Endothelial cell of umbilical vein (primary cell): ENCODE measurements around the gene NSUN4. TPM values are rescaled to one million over a fixed set of nuclear protein-coding genes. Genes with fewer than 3 reads are reported as not detected.
"Not testable (repeated sequence)": the region's sequence is repeated elsewhere in the genome, so short reads cannot be mapped to it uniquely, and the experiment has no call there.

Source experiments
- BruUV-seq: library from RNA; stranded (reverse); fragments of 400-500 nt; replicated peaks from 2 replicates; lab custom pipeline; 2021; lab: Mats Ljungman, UMichigan
- CTCF ChIA-PET: fragments of 300-600, 350-600 bp; sonication (Branson Sonifier 250); formaldehyde crosslinking; loops from one replicate; lab custom pipeline; 2021; ENCODE audit warnings: antibody characterized with exemption, inconsistent platforms; lab: Charles Lee
- POLR2A ChIA-PET: fragments of 300-600, 350-600 bp; sonication (Branson Sonifier 250); formaldehyde crosslinking; loops from one replicate; lab custom pipeline; 2021; ENCODE audit warnings: antibody characterized with exemption, inconsistent platforms; lab: Charles Lee
- DNase-seq: peaks from one replicate; pipeline ENCODE4 v3.0.0-alpha.2; 2011; ENCODE audit warnings: low read depth, low spot score
- FAIRE-seq: peaks from 2 replicates; lab custom pipeline; 2011; peaks lifted over from hg19 to GRCh38; lab: Jason Lieb, UNC
- H2AFZ ChIP-seq: 2 replicates; pipeline ENCODE4 v1.6.0; 2012; ENCODE audit warnings: low read depth, low read length, control low read depth, inconsistent platforms
- H3K27ac ChIP-seq: 2 replicates; pipeline ENCODE4 v1.5.1; 2011; ENCODE audit warnings: low read depth, mild to moderate bottlenecking, control low read depth, low read length, moderate library complexity; ENCODE audit not compliant: insufficient read depth
- H3K27me3 ChIP-seq, 2 experiments: 2 replicates each; pipeline versions ENCODE4 v1.6.0 to v1.6.1; 2011; ENCODE audit warnings: low read length in 2 of 2, mixed read lengths in 1 of 2; ENCODE audit not compliant: control insufficient read depth in 2 of 2, insufficient read depth in 2 of 2
- H3K36me3 ChIP-seq, 2 experiments: 2 replicates in 1 of 2; 3 replicates in 1 of 2; pipeline ENCODE4 v1.5.1; 2011; ENCODE audit warnings: low read length in 2 of 2, mild to moderate bottlenecking in 1 of 2, moderate library complexity in 1 of 2; ENCODE audit not compliant: control insufficient read depth in 2 of 2, insufficient read depth in 2 of 2; ENCODE audit errors: extremely low read depth in 1 of 2
- H3K4me1 ChIP-seq: 3 replicates; pipeline ENCODE4 v1.5.1; 2011; ENCODE audit warnings: mild to moderate bottlenecking, low read length; ENCODE audit not compliant: control insufficient read depth, insufficient read depth; ENCODE audit errors: extremely low read depth
- H3K4me2 ChIP-seq: 2 replicates; pipeline ENCODE4 v1.6.1; 2011; ENCODE audit warnings: low read length, control low read depth, mixed read lengths; ENCODE audit not compliant: insufficient read depth
- H3K4me3 ChIP-seq, 3 experiments: fragments of 200-600 bp in 1 of 3; sonication (generic), shearing (Covaris generic) in 1 of 3; replicated peaks in 1 of 3; 2 replicates each; pipeline ENCODE4 v1.5.1; 2011 to 2016; ENCODE audit warnings: control low read depth in 3 of 3, low read length in 3 of 3, mild to moderate bottlenecking in 2 of 3, inconsistent platforms in 1 of 3, low read depth in 1 of 3, moderate library complexity in 1 of 3; ENCODE audit not compliant: insufficient read depth in 1 of 3
- H3K79me2 ChIP-seq: 2 replicates; pipeline ENCODE4 v1.6.0; 2012; ENCODE audit warnings: low read length, inconsistent platforms; ENCODE audit not compliant: control insufficient read depth, insufficient read depth
- H3K9ac ChIP-seq: replicated peaks from 2 replicates; pipeline ENCODE3; 2011; ENCODE audit warnings: low read length, control low read depth; ENCODE audit not compliant: insufficient read depth; ENCODE audit errors: extremely low read depth
- H3K9me1 ChIP-seq: replicated peaks from 3 replicates; pipeline ENCODE4 v1.6.0; 2011; ENCODE audit warnings: mild to moderate bottlenecking, low read length; ENCODE audit not compliant: control insufficient read depth, insufficient read depth; ENCODE audit errors: extremely low read depth
- H3K9me3 ChIP-seq: replicated peaks from 2 replicates; pipeline ENCODE4 v1.5.1; 2012; ENCODE audit warnings: low read length, inconsistent platforms; ENCODE audit not compliant: control insufficient read depth, insufficient read depth
- H4K20me1 ChIP-seq: replicated peaks from 2 replicates; pipeline ENCODE3; 2011; ENCODE audit warnings: mild to moderate bottlenecking, low read length; ENCODE audit not compliant: control insufficient read depth, insufficient read depth; ENCODE audit errors: extremely low read depth
- EZH2 ChIP-seq: IDR thresholded peaks from 2 replicates; pipeline ENCODE4 v1.6.1; 2012; ENCODE audit warnings: borderline replicate concordance, low read depth, mild to moderate bottlenecking, moderate library complexity, low read length, inconsistent platforms; ENCODE audit not compliant: severe bottlenecking
- FOS ChIP-seq: IDR thresholded peaks from 2 replicates; pipeline ENCODE4 v1.6.1; 2011; ENCODE audit warnings: mild to moderate bottlenecking, low read length, moderate library complexity, borderline replicate concordance; ENCODE audit not compliant: insufficient read depth
- GATA2 ChIP-seq: IDR thresholded peaks from 2 replicates; pipeline ENCODE4 v1.7.0; 2011; ENCODE audit warnings: low read depth, mild to moderate bottlenecking, moderate library complexity, mixed read lengths, low read length; ENCODE audit not compliant: insufficient read length, insufficient read depth
- JUN ChIP-seq: IDR thresholded peaks from 2 replicates; pipeline ENCODE4 v1.6.1; 2011; ENCODE audit warnings: borderline replicate concordance, low read depth; ENCODE audit not compliant: insufficient read length, insufficient read depth
- MYC ChIP-seq: IDR thresholded peaks from one replicate; pipeline ENCODE4 v1.6.1; 2011; ENCODE audit warnings: mild to moderate bottlenecking, low read depth, low read length
- POLR2A ChIP-seq: IDR thresholded peaks from 2 replicates; pipeline ENCODE4 v1.6.1; 2012; ENCODE audit warnings: low read depth, mild to moderate bottlenecking, control low read depth, low read length
- POLR2AphosphoS5 ChIP-seq: IDR thresholded peaks from 2 replicates; pipeline ENCODE4 v1.6.1; 2012; ENCODE audit warnings: low read depth, mild to moderate bottlenecking, control low read depth, low read length, moderate library complexity; ENCODE audit not compliant: insufficient read depth
- dilution Hi-C: fragments of 300-500 bp; cut with MboI; formaldehyde crosslinking; loops from one replicate; pipeline ENCODE4 v1.15.0; 2019; ENCODE audit warnings: low sequenced_read_pairs; ENCODE audit not compliant: extremely low pct_ligation_motif_present
- intact Hi-C: fragments of 100-400 bp; cut with micrococcal nuclease; formaldehyde crosslinking; loops from one replicate; pipeline ENCODE4 v1.10.0; 2022
- polyA plus RNA-seq, 4 experiments: library from polyadenylated mRNA; depleted of rRNA in 3 of 4; stranded (reverse) in 3 of 4; unstranded in 1 of 4; fragments of >200 nt; gene quantifications; 2 replicates each; pipeline versions ENCODE4 v1.2.1 to v1.2.3, GENCODE V29; 2011 to 2012; ENCODE audit warnings: missing spikeins in 1 of 4
- total RNA-seq: library from RNA; stranded (reverse); gene quantifications from 2 replicates; pipeline ENCODE4 v1.2.3, GENCODE V29; 2021
- TF ChIP-seq, protein P1 (sequence below), 2 donors: IDR thresholded peaks; 1 replicate in 1 of 2; 2 replicates in 1 of 2; pipeline ENCODE4 v1.5.1; 2011; ENCODE audit warnings: low read length in 2 of 2, mild to moderate bottlenecking in 2 of 2, moderate library complexity in 2 of 2, control low read depth in 1 of 2, inconsistent platforms in 1 of 2, low read depth in 1 of 2; ENCODE audit not compliant: insufficient read depth in 1 of 2; ENCODE audit errors: extremely low read depth in 1 of 2
- TF ChIP-seq, protein P2 (sequence below): IDR thresholded peaks from 2 replicates; pipeline ENCODE4 v1.6.1; 2011; ENCODE audit not compliant: insufficient read depth, insufficient read length

NSUN4 gene
- total and polyA plus RNA-seq, 2 donors (not counting 3 experiments of a cell fraction or from before 2014, with no cell fraction given) = 21.6 to 23.4 TPM

DNA sequence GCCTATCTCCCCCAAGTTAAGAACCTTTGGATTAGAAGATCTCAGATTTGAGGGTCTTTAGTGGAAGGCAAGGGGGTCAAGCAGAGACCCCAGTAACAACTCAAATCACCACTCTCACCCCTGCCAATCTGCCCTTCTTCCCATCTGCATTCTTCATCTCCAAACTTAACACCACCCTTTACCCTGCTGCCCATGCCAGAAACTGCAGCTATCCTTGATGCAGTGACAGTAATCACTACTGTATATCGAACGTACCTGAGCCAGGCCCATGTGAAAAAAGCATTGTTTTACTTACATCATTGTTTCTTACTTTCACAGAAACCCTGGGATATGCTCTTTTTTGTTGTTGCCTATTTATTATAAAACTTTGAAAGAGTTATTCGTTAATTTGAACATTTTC is 26.5 kb downstream of the NSUN4 start:
- CTCF ChIA-PET = interaction anchor here (0.6 to 1.3 kb wide), 3 partner anchors 10 to 403 kb away, joined by 3 to 4 read pairs (median 3); no protein-coding TSS in a partner anchor
- Histone ChIP-seq H3K9ac (no peak overlapping the region), H4K20me1 (no peaks in the 10 kb centered on the region), H3K9me3 (no peaks in the 10 kb centered on the region), H3K9me1 (no peaks in the 10 kb centered on the region), H3K27me3 (no peaks in the 10 kb centered on the region), H3K79me2 (no peaks in the 10 kb centered on the region), H3K27ac (no peak overlapping the region), H3K36me3 (peaks cover 11 to 12% of the 10 kb centered on the region in 2 experiments), H3K4me1 (no peaks in the 10 kb centered on the region), H3K4me2 (no peak overlapping the region), H2AFZ (no peak overlapping the region), H3K4me3 (no peak overlapping the region)
- dilution Hi-C loops = no loop called here
- POLR2A ChIA-PET = interaction anchor here (0.6 kb wide), 1 partner anchor 218 kb away, joined by 3 read pairs; no protein-coding TSS in a partner anchor
- TF ChIP-seq POLR2AphosphoS5 (no peak), FOS (no peak), MYC (no peak), POLR2A (no peak), JUN (no peak), EZH2 (no peak), GATA2 (no peak)
- TF ChIP-seq, protein P1, sequence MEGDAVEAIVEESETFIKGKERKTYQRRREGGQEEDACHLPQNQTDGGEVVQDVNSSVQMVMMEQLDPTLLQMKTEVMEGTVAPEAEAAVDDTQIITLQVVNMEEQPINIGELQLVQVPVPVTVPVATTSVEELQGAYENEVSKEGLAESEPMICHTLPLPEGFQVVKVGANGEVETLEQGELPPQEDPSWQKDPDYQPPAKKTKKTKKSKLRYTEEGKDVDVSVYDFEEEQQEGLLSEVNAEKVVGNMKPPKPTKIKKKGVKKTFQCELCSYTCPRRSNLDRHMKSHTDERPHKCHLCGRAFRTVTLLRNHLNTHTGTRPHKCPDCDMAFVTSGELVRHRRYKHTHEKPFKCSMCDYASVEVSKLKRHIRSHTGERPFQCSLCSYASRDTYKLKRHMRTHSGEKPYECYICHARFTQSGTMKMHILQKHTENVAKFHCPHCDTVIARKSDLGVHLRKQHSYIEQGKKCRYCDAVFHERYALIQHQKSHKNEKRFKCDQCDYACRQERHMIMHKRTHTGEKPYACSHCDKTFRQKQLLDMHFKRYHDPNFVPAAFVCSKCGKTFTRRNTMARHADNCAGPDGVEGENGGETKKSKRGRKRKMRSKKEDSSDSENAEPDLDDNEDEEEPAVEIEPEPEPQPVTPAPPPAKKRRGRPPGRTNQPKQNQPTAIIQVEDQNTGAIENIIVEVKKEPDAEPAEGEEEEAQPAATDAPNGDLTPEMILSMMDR (IDR thresholded peaks at IDR 0.05; ENCODE audit: extremely low read depth in 1 of 2, insufficient read depth in 1 of 2, low read depth in 1 of 2, low read length in 2 of 2) = no peak
- TF ChIP-seq, protein P2, sequence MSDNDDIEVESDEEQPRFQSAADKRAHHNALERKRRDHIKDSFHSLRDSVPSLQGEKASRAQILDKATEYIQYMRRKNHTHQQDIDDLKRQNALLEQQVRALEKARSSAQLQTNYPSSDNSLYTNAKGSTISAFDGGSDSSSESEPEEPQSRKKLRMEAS = no peak
- intact Hi-C loops = no loop called here
- DNase-seq (no peak), FAIRE-seq (no peak)
- BruUV-seq = no TSS peak

DNA sequence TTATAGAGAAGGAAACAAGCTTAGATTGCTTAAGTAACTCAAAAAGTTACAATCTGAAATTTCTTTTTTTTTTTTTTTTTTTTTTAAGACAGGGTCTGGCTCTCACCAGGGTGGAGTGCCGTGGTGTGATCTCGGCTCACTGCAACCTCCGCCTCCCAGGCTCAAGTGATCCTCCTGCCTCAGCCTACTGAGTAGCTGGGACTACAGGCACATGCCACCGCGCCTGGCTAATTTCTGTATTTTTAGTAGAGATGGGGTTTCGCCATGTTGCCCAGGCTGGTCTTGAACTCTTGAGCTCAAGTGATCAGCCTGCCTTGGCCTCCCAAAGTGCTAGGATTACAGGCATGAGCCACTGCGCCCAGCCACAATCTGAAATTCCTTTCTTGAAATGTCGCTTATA is 27.1 kb downstream of the NSUN4 start:
- H2AFZ ChIP-seq, H3K9me1 ChIP-seq, H3K27ac ChIP-seq, H3K4me2 ChIP-seq, intact Hi-C loops, H3K27me3 ChIP-seq, H3K4me3 ChIP-seq, H3K36me3 ChIP-seq, dilution Hi-C loops, DNase-seq, H3K79me2 ChIP-seq, H4K20me1 ChIP-seq, POLR2A ChIA-PET, H3K9ac ChIP-seq, FAIRE-seq, BruUV-seq, H3K9me3 ChIP-seq, H3K4me1 ChIP-seq: not testable (repeated sequence)
- CTCF ChIA-PET = interaction anchor here (0.6 to 1.3 kb wide), 2 partner anchors 158 to 403 kb away, joined by 3 to 4 read pairs; no protein-coding TSS in a partner anchor
